AG08396 (cell line): Measurements from ENCODE around the gene TREH.
A peak's percentile ranks its signal among the peaks of the same experiment; 100 is the strongest.
"Not testable (repeated sequence)": the region's sequence is repeated elsewhere in the genome, so short reads cannot be mapped to it uniquely, and the experiment has no call there.

ENCODE experiments used
- DNase-seq: peaks from one replicate; pipeline ENCODE4 v3.0.0; 2012; ENCODE audit warnings: low spot score, mixed read lengths

Gene TREH

DNA sequence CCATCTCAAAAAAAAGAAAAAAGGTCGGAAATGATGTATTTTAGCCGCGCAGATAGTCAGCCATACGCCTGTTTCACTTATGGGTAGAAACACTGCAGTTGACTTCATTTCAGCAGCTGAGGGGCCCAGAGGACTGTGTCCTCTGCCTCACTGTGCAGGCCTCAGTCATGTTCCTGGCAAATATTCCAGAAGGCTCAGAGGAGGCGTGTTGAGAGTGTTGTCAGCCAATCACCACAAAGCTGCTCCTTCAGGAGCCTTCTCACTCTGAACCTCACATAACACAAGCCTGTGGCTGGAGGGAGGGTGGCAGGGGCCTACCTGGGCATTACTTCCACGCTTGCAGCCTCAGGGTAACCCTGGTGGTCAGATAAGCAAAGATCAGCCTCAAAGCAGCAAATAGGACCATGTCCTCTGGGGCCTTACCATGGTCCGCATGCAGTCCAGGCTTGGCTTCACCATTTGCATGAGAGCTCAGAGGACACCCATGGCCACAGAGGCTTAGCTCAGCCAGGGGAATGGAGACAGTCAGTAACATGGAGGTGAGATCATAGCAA is 17.3 kb upstream of the TREH start:
- no peak for DNase-seq

DNA sequence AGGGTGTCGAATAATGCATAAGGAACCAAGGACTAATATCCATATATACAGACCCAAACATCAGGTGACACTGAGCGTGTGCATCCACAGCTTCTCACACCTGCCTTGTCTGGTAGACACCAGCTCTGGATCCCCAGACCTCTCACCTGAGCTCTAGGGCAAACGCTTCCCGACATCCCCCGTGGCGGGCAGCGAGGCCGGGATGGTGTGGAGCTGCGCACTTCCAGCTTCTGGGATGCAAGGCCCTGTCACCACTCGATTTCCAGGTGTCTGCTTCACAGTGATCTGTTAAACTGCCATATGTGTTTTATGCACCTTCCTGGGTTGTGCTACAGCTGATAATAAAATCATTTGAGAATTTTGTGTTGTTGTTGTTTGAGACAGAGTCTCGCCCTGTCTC is 15.3 kb upstream of the TREH start:
- no peak for DNase-seq

DNA sequence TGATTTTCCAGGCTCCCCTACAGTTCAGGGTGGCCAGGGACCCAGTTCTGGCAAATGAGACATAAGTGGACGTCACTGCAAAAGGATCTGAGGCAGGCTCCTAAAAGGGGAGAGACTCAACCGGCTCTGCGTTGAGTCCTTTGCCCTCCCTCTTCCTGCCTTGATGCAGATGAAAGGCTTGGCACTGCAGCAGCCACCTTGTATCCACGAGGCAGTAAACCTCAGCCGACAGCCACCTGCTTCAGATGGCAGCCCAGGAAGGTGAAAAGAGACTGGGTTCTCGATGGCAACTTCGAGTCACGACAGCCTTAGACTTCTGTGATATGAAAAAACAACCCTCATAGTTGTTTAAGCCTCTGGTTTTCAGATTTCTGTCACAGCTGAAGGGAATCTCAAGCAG is 14.7 kb upstream of the TREH start:
- DNase-seq: no peak

DNA sequence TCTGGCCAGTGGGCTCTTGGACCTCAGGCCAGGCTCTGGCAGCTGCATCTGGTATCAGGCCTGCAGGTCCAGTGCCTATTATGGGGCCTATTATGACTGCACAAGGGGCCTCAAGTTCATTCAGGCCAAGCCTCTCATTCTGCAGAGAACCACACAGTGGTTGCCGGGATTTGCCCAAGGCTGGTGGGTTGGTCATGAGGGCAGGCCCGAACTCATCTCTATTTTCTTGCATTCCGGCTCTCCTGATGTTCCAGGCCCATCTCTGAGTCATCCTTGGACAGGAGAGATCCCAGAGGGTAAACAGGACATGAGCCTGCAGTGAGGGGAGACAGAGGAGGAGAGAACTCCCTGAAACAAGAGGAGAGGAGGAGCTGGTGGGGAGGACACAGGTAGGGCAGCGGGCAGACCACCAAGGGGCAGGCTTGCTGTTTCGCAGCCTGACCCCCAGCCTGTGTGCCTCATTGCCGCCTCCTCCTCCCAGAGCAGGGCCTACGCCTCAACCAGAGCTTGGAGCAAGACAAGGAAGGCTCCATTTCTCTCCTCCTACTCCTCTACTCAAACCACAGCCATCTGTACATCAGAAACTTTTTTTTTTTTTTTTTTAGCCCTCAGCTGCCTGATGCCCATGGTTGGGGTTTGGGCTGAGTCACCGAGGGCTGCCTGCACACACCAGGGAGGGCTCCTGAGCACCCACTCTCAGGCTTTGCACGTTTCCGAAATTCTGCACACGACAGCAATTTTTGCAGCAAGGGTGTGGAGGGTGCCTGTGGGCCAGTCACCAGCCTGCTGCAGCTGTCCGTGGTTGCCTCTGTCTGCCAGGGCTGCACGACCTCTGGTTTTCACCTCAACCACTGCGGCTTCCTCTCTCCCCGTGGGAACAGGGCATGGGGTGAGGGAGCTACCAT is 12.7 kb upstream of the TREH start:
- peak; percentile 47 for DNase-seq

DNA sequence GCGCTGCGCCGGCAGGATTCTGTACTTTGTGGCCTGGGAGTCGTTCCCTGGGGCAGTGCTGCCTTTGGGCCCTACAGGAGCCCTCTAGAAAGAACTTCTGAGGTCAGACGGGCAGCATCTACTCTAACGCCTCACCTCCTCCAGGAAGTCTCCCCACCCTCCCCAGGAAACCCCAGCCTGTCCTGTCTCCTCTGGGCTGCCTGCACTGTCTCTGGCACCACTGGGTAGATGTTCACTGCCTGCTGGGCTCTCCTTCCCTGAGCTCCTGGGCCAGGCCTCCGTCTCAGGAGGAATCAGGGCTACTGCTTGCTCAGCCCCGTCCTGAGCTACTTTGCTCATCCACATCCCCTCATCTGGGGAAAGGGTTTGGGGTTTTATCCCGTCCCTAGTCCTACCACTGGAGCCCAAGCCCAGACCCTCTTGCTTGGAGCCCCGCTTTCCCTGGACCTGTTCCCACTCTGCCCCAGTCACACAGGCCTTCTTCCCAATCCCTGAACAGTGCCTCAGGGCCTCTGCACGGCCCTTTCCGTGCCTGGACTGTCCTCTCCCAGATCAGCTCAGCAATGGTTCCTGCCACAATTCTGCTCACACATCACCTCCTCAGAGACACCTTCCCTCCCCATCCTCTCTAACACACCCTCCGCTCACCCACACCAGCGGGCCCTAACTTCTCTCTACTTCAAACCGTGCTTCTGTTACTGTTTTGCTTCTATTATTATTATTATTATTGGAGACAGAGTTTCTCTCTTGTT is 11.3 kb upstream of the TREH start:
- no peak for DNase-seq

DNA sequence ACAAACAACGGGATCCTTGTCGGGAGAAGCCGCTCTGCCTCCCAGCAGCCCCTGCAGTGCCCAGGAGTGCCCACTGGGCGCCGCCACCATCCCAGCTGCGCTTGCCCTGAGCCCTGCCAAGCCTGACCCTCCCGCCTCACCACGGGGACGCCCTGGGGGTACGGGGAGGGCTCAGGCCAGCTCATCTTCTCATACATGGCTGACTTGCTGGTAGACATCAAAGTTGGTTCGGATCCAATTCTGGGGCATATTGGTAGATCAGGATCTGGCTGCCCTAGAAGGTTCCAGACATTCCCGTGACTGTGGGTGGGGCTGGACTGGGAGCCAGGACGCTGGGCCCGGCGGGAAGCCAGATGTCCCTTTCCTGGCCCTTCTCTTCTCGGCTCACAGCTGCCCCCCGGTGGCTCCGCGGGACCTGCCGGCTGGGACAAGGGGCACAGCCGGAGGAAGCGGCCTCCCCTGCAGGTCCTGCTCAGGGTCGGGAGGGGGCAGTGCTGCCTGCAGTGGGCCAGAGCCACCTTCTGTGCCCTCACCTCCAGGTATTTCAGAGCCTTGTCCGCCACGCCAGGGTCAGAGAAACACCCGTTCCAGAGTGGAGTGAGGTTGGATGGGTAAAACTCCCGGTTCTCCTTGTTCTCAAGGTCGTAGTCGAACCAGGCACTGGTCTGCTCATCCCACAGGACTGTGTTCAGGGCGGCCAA is 10.6 kb upstream of the TREH start:
- peak; percentile 95 for DNase-seq

DNA sequence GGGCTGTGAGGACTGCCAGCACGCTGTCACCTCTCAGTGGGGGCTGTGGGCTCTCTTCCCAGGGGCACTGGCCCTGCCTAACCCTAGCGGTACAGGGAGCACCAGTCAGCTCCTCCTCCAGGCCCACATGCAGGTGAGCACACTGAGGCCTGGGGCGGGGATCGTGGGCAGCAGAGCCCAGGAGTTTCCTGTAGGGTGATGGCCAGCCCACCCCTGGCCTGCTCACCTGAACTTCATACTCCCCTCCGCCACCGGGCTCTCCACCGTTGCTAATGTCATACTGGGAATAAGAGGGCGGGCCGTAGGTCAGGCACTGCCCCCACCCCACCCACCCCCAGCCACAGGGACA is 10.0 kb upstream of the TREH start:
- DNase-seq: no peak

DNA sequence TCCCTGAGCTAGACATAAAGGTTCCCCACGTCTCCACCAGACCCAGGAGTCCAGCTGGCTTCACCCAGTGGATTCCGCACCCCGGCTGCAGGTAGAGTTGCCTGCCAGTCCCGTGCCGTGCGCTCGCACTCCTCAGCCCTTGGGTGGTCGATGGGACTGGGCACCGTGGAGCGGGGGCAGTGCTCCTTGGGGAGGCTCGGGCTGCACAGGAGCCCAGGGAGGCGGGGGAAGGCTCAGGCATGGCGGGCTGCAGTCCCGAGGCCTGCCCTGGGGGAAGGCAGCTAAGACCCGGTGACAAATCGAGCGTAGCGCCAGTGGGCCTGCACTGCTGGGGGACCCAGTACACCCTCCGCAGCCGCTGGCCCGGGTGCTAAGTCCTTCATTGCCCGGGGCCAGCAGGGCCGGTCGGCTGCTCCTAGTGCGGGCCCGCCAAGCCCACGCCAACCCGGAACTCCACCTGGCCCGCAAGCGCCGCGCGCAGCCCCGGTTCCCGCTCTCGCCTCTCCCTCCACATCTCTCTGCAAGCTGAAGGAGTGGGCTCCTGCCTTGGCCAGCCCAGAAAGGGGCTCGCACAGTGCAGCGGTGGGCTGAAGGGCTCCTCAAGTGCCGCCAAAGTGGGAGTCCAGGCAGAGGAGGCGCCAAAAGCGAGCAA is 9.5 kb upstream of the TREH start:
- DNase-seq: no peak

DNA sequence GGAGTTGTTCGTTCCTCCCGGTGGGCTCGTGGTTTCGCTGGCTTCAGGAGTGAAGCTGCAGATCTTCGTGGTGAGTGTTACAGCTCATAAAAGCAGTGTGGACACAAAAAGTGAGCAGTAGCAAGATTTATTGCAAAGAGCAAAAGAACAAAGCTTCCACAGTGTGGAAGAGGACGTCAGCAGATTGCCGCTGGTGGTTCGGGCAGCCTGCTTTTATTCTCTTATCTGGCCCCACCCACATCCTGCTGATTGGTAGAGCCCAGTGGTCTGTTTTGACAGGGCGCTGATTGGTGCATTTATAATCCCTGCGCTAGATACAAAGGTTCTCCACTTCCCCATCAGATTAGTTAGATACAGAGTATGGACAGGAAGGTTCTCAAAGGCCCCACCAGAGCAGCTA is 8.9 kb upstream of the TREH start:
- DNase-seq: not testable (repeated sequence)

DNA sequence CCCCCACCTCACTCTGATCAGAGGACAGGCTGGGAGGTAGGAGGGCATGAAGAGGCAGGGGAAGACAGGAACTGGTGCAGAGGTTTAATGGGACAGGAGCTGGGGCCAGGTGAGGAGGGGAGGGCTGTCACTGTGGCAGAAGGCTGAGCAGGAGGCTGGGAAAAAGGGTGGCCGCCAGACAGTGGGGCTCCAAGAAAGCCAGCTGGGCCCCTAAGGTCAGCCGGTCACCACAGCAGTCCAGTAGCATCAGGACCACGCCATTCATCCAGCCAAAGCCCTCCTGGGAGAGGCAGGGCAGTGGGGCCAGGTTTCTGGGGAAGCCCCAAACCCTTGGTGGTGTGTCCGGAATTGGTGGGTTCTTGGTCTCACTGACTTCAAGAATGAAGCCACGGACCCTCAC is 8.5 kb upstream of the TREH start:
- DNase-seq: no peak

DNA sequence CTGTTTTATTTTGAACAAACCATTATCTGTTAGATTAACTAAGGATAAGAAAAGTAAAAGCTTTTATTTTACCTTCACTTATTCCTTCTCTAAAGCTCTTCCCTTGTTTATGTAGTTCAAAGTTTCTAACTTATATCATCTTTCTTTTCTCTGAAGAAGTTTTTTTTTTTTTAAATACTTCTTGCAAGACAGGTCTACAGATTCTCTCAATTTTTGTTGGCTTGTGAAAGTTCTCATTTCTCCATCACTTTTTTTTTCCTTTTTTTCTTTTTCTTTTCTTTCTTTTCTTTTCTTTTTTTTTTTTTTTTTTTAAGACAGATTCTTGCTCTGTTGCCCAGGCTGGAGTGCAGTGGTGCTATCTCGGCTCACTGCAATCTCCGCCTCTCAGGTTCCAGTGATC is 4.7 kb upstream of the TREH start:
- no peak for DNase-seq

DNA sequence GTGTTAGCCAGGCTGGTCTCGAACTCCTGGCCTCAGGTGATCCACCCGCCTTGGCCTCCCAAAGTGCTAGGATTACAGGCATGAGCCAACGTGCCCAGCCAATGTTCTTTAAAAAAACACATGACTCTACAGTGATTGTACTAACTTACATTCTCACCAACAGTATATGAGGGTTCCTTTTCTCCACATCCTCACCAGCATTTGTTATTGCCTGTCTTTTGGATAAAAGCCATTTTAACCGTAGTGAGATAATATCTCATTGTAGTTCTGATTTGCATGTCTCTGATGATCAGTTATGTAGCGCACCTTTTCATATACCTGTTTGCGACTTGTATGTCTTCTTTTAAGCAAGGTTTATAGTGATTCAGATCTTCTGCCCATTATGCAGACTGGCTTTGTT is 3.5 kb upstream of the TREH start:
- DNase-seq: not testable (repeated sequence)

DNA sequence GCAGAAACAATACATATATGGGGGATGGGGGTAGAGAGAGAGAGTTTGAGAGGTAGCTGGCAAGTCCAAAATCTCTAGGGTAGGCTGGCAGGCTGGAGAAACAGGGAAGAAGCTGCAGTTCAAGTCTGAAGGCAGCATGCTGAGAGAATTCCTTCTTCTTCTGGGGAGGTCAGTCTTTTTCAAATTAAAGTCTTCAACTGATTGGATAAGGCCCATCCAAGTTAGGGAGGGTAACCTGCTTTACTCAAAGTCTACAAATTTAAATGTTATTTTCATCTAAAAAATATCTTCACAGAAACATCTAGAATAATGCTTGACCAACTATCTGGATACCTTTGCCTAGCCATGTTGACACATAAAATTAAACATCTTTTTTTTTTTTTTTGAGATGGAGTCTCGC is 2.9 kb upstream of the TREH start:
- DNase-seq: no peak

DNA sequence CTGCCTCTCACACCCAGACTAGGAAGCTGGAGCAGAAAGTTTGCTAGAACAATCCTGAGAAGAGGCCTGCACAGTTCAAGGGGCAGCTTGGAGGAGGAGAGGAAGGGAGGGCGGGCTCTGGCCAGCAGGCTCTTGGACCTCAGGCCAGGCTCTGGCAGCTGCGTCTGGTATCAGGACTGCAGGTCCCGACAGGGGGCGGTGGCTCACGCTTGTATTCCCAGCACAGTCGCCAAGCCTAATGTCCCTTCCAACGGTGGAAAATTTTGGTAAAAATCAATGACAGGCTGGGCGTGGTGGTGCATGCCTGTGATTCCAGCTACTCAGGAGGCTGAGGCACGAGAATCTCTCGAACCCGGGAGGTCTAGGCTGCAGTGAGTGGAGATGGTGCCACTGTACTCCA is 542 bp downstream of the TREH start:
- not testable (repeated sequence) for DNase-seq

DNA sequence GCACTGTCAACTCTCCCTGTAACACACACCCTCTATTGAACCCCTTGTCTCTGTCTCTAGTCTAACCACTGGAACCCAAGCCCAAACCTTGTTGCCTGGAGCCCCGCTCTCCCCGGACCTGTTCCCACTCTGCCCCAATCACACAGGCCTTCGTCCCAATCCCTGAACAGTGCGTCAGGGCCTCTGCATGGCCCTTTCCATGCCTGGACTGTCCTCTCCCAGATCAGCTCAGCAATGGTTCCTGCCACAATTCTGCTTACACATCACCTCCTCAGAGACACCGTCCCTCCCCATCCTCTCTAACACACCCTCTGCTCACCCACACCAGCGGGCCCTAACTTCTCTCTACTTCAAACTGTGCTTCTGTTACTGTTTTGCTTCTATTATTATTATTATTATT is 1.5 kb downstream of the TREH start:
- DNase-seq: no peak

DNA sequence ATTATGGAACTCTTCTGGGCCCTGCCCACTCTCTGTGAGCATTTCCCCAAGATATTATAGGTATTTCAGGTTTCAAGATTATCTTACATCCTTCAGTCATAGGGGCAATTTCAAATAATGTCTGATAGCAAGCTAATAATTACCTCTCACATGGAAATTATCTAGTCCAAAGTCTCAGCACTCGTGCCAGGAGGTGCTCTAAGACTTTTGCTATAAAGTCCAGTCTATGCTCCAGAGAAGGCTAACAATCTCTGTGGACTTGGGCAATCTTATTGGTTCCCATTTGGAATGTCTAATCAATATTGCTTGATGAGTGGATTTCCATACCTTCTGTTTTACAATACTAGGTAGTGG is 5.4 kb downstream of the TREH start:
- DNase-seq: no peak

DNA sequence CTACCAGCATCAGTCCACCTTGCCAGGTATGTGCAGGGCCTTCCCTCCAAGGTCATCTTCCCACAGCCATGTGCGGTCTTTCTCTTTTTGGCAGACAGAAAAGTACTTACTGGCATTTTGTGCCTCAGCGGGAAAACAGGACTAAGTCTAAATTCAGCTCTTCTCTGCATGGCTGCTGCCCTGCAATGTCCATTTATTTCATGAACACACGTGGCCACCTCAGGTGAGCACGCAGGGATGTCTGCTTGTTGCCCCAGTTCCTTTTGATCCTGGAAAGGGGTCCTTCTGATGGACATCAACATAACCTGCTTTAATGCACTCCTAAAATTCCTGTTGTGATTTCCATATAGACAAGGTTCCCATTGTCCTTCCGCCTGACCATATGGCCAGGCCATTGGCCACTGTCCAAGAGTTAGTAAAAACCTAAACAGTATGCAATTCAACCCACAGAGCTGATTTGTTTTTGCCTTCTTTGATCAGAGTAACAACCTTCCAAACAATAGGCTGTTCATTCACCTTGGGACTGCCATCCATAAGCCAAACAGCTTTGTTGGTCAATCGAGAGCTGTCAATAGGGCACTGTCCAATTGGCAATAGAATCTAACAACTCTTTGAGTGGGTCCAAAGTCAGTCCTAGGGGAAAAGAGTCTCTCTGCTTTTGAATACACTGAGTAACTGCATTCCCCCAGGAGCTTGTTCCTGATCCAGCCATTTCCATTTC is 5.9 kb downstream of the TREH start:
- no peak for DNase-seq

DNA sequence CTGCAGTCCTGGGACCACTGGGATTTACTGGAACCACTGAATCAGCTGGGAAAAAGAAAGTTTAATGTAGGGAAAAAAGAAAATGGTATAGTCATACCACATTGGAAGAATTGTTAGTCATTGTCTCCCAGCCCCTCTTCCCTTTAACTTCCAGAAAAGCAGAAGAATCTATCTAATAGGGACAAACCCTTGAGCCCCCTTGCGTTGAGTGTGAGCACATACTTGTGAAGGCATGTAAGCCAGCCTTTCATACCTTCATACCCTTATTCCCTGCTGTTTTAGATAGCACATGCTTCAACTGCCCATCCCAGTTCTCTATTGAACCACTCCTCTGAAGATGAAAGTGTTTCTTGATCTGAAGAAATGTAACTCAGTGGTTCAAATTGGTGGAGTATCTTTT is 6.6 kb downstream of the TREH start:
- DNase-seq: no peak

DNA sequence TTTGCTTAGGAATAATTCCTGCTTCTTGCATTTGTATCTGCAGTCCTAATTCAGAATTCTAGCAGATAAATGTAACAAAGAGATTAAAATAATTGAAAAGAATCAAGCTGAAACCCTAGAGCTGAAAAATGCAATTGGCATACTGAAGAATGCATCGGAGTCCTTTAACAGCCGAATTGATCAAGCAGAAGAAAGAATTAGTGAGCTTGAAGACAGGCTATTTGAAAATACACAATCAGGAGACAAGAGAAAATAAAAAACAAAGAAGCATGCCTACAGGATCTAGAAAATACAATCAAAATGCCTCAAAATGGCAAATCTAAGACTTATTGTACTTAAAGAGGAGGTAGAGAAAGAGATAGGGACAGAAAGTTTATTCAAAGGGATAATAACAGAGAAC is 8.2 kb downstream of the TREH start:
- no peak for DNase-seq

DNA sequence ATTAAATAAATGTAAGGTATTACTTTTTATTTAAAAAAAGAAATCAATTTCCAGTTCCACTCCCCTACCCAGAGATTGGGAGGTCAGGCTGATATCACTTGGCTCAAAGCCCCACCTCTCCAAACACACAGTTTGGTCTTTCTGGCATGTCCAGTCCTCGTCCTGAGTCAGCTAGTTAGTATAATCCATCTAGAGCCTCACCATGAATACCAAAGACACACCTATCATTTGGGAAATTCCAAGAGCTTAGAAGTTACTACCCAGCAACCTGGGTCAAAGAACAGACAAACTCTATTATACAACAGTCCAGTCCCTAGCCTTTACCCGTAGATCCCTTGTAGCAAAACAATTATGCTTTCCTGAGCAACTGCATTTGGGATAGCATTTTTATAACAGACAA is 9.4 kb downstream of the TREH start:
- DNase-seq: no peak

DNA sequence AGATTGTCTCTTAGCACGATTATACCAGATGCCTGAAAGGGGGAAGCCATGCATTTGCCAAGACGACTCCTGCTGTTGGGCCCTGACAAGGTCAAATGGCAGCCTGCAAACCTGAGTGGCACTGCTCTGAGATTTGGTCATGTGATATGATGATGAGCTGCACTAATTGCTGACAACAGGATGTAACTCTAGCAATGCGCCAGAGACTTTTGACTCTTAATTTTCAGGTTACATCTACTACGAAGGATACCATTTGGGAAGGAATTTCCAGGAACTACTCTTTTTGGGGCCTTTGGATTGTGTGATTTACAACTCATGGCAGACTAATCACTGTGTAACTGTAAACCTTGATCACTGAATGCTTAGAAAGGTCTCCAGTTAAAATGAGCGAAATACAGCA is 13.1 kb downstream of the TREH start:
- no peak for DNase-seq

DNA sequence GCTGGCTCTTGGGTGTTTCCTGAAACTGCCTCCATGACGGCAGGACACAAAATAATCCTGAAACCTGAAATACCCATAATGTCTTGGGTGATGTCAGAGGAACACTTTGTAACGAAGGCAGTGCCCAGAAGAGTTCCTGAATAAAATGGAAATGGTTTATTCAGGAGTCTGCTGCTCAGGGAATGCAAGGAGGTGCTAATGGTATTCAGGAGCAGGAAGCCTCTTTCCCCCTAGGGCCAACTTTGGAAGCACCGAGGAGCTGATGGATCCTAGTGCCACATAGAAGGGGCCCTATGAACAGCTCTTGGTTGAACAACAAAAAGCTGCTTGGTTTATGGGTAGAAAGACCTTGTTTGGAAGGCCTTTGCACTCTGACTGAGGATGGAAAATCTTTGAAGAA is 15.5 kb downstream of the TREH start:
- DNase-seq: no peak
